HG03097 (cell line): ENCODE results near the gene CA5B.
"Not testable (repeated sequence)": the region's sequence is repeated elsewhere in the genome, so short reads cannot be mapped to it uniquely, and the experiment has no call there.

Source experiments
- ATAC-seq: cut with Tn5 transposase; IDR thresholded peaks from one replicate; pipeline ENCODE4 v1.9.1; 2021; ENCODE audit not compliant: unreplicated experiment, low FRiP score

The CA5B gene

DNA sequence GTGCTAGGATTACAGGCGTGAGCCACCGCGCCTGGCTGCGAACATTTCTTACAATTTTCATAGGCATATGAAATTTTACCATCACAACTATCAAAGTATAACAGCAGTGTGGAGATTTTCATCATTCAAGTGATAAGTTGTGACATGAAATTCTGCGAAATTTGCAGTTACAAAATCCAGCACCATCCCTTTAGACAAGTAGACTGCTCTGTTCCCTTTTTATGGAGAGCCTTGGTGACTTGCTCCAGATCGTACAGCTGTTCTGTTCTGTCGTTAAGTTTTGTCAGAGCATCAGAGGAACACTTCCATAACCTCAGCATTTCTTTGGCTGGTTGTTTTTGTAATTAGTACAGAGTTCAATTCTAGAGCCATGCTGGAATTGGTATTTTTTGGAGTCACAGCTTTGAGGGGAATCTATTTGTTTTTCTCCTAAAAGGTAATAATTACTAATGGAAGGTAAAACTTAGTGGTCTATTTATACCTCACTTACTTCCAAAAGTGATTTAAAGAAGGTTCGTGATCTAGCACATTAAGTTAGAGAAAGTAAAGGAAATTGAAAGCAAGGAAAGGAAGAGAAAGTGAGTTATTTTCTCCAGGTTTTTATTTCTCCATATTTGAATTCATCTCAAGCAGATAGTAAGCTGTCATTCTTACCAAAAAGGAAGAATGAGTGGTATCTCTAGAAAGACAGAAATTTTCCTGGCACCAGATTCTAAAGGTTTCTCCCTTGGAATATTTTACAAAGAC lies 74.3 kb downstream of the CA5B start:
- ATAC-seq = no peak

DNA sequence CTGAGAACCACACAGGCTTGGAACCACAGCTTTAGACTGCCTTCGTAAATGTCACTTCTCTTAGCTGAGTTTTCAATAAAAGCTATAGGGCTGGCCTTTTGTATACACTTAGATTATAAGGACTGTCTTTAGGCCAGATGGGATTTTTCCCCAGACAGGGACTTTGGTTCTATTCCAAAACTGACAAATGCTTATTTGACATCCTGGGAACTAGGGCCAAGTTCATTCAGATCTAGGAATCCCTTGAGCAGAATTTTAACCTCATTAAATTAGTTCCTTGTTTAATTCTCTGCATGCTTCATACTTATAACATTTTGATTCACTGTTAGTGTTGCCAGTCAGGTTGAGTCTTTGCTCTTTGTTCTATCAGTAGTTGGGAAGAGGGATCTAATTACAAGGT lies 75.3 kb downstream of the CA5B start:
- no peak for ATAC-seq

DNA sequence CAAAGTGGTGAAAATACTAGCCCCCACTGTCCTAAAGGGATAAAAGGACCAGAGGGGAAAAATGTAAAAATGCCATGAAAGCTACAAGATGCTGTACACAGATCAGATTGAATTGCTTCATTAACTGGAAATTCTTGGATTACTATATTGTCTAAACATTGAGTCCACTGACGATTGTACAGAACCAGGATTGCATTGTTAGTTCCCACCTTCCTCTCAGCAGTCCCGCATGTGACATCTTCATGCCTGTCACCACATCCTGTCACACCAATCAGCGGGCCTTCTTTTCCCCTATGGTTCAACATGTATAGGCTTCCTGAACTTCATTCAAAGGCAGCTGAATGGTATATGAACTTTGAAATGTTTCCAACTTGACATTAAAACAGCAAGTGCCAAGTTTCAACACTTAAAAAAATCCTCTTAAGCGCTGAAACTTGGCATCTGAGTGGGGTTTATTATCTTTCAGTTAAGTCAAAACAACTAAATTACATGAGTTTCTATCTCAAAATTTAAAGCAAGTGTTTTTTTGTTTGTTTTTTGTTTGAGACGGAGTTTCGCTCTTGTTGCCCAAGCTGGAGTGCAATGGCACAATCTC lies 76.8 kb downstream of the CA5B start:
- no peak for ATAC-seq

DNA sequence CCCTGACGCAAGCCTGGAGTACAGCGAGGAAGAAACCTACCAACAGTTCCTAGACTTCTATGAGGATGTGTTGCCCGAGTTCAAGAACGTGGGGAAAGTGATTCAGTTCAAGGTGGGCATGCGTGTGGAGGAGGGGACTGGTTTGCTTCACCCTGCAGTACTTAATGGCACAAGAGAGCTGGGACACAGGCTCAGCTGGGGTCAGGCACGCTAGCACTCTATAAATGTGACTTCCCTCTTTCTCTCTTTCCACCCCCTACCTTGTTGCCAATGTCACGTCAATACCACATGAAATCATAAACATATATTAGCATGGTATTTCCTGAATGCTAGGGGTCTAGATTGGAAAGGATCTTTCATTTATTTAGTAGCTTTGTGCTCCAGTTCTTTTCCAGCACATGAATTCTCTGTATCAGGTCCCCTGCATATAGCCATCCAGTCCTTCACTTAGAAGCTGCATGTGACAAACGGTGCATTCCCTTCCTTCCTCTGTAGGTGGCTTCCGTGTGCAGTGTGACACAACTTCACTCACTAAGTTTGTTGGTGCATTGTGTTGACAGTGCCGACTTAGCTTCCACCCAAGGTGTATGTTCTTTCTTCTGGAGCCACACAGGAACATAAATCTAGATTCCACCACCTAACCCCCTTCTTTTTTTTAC lies 77.8 kb downstream of the CA5B start:
- no peak for ATAC-seq

DNA sequence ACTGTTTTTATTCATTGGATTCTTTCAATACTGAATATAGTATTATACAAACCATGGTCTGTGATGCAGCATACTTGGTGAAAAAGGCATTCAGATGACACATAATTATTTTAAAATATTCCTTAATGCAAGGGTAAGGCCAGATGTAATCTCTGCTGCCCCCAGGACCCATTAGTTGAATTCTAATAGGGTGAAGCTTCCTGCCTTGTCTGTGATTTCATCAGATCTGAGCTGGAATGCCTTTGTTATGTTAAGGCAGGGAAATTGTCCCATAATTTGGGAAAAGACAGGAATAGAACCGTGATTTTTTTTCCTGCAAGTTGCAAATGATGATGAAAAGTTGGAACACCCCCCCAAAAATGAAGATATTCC lies 78.4 kb downstream of the CA5B start:
- ATAC-seq = no peak

DNA sequence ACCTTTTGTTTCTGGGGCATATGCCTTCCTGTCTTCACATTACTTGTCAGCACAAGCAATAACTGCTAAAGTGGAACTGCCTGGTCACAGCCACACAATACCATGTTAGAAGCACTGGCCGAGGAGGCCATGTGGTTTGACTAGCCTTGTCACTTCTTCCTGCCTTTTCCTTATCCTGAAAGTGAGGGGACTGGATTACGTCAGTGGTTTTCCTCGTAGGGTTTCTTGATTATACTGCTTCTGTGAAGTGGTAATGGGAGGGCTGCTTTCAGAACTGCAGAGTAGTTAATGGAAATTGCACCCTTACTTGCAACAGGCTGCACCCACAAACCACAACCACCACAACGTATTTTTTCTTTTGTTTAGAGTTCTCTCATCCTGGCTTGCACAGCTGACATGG lies 78.8 kb downstream of the CA5B start:
- no peak for ATAC-seq

DNA sequence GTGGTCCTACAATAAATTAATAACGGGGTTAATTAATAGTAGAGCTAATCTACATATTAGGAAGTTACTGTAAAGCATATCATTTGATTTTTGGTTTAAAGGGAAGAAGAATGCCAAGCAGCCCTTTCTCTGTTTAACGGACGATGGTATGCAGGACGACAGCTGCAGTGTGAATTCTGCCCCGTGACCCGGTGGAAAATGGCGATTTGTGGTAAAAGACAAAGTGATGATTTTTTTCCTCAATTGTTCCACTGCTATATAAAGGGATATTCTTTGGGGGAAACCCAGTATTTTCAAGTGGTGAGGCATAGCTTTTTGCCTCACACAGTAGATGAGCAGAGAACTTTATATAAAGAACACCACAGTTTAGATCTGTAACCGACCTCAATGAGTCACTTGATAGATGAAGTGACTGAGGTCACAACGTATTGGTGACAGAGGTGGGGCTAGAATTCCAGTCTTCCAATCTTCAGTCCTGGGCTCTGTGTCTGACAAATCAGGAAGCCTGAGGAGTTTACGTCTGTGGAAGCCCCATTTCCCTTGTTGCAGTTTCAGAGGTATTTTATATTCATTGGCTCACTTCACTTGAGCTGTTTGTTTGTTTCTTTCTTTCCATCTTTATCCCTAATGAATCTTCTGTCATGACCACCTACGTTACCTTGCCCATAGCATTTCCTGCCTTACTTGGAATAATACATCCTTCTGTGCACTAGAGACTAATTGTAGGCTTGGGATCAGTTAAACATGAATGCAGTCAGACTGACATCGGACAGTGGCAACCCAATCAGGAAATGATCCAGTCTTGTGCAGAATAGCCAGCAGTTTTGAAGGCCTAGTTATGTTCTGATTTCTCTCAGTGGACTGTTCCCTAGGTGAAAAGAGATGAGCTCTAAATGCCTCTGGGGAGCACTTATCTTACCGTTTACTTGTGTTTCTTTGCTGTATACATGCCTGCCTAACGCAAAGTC lies 82.3 kb downstream of the CA5B start:
- ATAC-seq = no peak

DNA sequence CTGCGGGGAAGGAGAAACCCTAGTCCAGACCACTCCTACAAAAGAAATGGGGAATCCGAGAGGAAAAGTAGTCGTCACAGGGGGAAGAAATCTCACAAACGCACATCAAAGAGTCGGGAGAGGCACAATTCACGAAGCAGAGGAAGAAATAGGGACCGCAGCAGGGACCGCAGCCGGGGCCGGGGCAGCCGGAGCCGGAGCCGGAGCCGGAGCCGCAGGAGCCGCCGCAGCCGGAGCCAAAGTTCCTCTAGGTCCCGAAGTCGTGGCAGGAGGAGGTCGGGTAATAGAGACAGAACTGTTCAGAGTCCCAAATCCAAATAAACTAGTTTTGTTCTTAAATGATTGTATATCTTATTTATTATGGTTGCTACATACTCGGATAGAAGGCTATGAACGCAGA lies 84.9 kb downstream of the CA5B start:
- ATAC-seq = no peak

DNA sequence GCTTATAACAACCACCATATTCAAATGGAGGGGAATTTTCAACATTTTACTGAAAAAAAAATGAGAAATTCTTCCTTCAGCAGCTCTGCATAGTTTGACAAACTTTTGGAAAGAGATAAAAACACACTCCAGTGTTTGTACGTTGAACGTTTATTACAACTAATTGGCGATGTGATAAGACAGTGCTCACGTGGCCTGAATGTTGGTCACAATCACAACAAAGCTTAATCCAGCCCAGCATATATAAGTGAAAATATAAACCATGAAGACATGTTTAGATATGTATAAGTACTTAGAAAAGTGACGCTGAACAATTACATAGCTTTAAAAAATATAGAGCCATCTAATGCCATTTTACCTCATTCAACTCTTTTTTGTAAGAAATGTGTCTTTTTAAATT lies 87.9 kb downstream of the CA5B start:
- ATAC-seq = no peak

DNA sequence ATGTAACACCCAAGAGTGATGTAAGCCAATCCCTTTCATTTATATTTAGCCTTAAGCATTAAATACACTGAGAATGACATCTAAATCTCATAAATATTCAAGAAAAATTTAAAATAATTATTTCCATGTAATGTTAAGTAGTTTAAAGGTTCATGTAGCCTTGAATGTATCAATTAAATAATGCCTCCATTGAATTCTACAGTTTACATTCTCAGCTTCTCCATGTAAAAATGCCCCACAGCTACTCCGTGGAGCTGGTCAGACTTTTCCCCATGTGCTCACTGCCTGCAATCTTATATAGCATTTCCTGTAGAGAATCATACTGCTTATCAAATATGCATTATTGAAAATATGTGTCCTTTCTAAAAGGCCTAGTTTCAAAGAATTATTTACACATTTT lies 91.1 kb downstream of the CA5B start:
- ATAC-seq = no peak

DNA sequence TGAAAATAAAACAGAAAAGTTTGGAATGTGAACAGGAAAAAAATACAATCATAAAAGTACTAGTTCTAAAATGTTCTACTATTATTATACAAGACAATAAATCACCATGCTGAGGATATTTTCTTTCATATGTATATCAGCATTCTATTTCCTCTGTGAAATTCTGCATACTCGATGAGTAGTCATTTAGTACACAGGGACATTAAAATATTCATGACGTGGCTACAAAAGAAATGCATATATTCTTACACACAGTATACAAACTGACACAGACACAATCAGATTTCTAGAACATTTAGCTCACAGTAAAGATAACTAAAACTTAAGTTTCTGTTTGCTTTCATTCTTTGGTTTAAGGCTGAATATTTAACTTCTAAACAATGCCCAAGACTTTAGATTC lies 93.3 kb downstream of the CA5B start:
- not testable (repeated sequence) for ATAC-seq

DNA sequence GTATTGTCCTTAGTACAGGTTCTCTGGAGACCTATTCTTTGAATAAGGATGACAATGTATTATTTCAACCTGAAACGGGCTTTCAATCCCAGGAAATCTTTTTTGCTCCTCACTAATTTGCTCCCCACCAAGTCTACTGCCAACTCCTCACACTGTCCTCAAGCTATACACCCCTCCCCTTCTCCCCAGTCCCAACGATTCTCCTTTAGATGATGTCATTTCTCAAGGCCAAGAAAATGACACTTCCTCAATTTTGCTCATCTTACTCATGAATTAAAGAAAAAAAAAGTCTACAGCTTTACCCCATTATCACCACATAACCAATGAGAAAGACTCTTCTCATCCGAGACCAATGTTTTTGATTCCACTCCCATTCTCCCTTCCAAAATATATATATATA lies 96.0 kb downstream of the CA5B start:
- ATAC-seq = no peak

DNA sequence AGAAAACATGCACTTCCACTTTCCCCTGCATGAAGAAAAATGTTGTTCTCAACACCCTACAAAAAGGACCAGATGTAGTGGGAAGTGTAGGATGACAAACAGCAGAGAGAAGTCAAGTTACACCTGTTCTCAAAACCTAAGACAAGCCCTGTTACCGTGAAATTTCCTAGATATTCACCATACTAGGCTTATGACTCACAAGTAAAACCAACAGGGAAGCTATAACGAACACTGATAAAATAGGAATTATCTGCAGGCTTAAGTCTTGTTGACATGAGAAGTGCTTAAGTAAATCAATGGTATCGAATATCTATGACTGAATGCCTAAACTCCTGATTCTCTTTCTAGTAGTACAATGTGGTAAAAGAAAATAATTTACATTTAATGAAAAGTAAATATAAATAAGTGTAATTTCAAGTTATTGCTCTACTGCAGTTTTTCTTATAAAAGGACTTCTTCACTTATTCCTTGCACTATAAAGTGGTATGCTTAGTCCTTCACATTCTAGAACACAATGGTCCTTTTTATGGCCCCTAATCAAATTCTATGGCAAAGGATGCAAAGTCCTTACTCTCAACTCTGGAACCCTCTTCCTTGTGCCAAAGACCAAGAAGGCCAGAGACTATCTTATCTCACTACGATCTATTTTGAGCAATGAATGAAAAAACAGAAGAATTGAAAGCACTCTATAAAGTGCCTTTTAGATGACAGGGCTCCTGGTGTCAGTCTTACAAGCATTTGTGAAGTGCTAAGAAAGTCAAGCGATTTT lies 96.9 kb downstream of the CA5B start:
- no peak for ATAC-seq
